Measurements from ENCODE around the gene RTL3. TPM values are rescaled to one million over a fixed set of nuclear protein-coding genes. Genes with fewer than 3 reads are reported as not detected.

RTL3 gene
- total and polyA plus RNA-seq, 9 of the 15 experiments (the other 6 are each of a cell fraction or from before 2014, with no cell fraction given): not detected

GRCh38 chrX:78693012-78693411 lies 33.9 kb upstream of the RTL3 start:
- H3K27me3 ChIP-seq (ENCODE audit: control insufficient read depth in 2 of 2, insufficient read depth in 2 of 2, low read length in 2 of 2): no peaks in the 10 kb centered on the region
- FAIRE-seq (no peak), ATAC-seq (no peak), DNase-seq (ENCODE audit: extremely low read depth in 1 of 4, low spot score in 3 of 4) (no peak)
- no peaks in the 10 kb centered on the region for H3K36me3 ChIP-seq (ENCODE audit: control insufficient read depth, insufficient read depth, low read length)
- H3K27ac ChIP-seq (ENCODE audit: extremely low read depth, low read depth, low read length): no peak overlapping the region
- BruUV-seq (replicated peaks): no TSS peak
- no peaks in the 10 kb centered on the region for H3K9me3 ChIP-seq (replicated peaks; ENCODE audit: control insufficient read depth, insufficient read depth, low read depth, low read length)
- H3K4me1 ChIP-seq (replicated peaks in 1 of 2; ENCODE audit: control insufficient read depth in 2 of 2, insufficient read depth in 2 of 2, low read length in 2 of 2): no peaks in the 10 kb centered on the region
- ChIA-PET CTCF (ENCODE audit: low intra/inter-chr PET ratio) (no interaction called here), POLR2A (interaction anchor here (0.7 kb wide), 1 partner anchor 16 kb away, joined by 4 read pairs; no protein-coding TSS in a partner anchor)
- 3% methylated on average over 3 of the region's 3 CpGs for WGBS (ENCODE audit: insufficient coverage, low coverage, missing lambda C conversion rate)
- no peaks in the 10 kb centered on the region for H3K79me2 ChIP-seq (ENCODE audit: control insufficient read depth, insufficient read depth, low read length)
- no peak overlapping the region for H2AFZ ChIP-seq (ENCODE audit: low read depth, low read length)
- H3K4me3 ChIP-seq: no peak overlapping the region
- H3K9ac ChIP-seq (ENCODE audit: insufficient read depth in 1 of 2, low read depth in 2 of 2, low read length in 2 of 2): no peak overlapping the region
- no peak overlapping the region for H3K4me2 ChIP-seq (ENCODE audit: insufficient read depth, low read length)
- H3K9me1 ChIP-seq (ENCODE audit: control insufficient read depth, insufficient read depth, low read length): no peaks in the 10 kb centered on the region
- no peaks in the 10 kb centered on the region for H4K20me1 ChIP-seq (replicated peaks; ENCODE audit: control insufficient read depth, insufficient read depth, low read length)
- intact Hi-C loops (cut with micrococcal nuclease): no loop called here
- in situ Hi-C loops (cut with MboI): no loop called here
- TF ChIP-seq, protein P1, sequence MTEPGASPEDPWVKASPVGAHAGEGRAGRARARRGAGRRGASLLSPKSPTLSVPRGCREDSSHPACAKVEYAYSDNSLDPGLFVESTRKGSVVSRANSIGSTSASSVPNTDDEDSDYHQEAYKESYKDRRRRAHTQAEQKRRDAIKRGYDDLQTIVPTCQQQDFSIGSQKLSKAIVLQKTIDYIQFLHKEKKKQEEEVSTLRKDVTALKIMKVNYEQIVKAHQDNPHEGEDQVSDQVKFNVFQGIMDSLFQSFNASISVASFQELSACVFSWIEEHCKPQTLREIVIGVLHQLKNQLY (CRISPR knock-in tag; conservative IDR thresholded peaks at IDR 0.05): no peak
- TF ChIP-seq PHF21A (IDR thresholded peaks at IDR 0.05; ENCODE audit: borderline replicate concordance, low read depth) (no peak), ZFP36 (IDR thresholded peaks at IDR 0.05; ENCODE audit: low read depth, low read length, partially characterized antibody) (no peak), MYC (IDR thresholded peaks at IDR 0.05; ENCODE audit: low read depth, low read length) (no peak), MYC (CRISPR knock-in tag; IDR thresholded peaks at IDR 0.05; ENCODE audit: borderline replicate concordance, low read depth) (no peak), RNF2 (IDR thresholded peaks at IDR 0.05) (no peak), USF1 (CRISPR knock-in tag; IDR thresholded peaks at IDR 0.05) (no peak), ZNF586 (CRISPR knock-in tag; conservative IDR thresholded peaks at IDR 0.05) (no peak), ZSCAN32 (CRISPR knock-in tag; IDR thresholded peaks at IDR 0.05) (no peak)
- TF ChIP-seq, protein P2, sequence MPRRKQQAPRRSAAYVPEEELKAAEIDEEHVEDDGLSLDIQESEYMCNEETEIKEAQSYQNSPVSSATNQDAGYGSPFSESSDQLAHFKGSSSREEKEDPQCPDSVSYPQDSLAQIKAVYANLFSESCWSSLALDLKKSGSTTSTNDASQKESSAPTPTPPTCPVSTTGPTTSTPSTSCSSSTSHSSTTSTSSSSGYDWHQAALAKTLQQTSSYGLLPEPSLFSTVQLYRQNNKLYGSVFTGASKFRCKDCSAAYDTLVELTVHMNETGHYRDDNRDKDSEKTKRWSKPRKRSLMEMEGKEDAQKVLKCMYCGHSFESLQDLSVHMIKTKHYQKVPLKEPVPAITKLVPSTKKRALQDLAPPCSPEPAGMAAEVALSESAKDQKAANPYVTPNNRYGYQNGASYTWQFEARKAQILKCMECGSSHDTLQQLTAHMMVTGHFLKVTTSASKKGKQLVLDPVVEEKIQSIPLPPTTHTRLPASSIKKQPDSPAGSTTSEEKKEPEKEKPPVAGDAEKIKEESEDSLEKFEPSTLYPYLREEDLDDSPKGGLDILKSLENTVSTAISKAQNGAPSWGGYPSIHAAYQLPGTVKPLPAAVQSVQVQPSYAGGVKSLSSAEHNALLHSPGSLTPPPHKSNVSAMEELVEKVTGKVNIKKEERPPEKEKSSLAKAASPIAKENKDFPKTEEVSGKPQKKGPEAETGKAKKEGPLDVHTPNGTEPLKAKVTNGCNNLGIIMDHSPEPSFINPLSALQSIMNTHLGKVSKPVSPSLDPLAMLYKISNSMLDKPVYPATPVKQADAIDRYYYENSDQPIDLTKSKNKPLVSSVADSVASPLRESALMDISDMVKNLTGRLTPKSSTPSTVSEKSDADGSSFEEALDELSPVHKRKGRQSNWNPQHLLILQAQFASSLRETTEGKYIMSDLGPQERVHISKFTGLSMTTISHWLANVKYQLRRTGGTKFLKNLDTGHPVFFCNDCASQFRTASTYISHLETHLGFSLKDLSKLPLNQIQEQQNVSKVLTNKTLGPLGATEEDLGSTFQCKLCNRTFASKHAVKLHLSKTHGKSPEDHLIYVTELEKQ (CRISPR knock-in tag; IDR thresholded peaks at IDR 0.05): no peak
- TF ChIP-seq, protein P3, sequence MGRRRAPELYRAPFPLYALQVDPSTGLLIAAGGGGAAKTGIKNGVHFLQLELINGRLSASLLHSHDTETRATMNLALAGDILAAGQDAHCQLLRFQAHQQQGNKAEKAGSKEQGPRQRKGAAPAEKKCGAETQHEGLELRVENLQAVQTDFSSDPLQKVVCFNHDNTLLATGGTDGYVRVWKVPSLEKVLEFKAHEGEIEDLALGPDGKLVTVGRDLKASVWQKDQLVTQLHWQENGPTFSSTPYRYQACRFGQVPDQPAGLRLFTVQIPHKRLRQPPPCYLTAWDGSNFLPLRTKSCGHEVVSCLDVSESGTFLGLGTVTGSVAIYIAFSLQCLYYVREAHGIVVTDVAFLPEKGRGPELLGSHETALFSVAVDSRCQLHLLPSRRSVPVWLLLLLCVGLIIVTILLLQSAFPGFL (CRISPR knock-in tag; IDR thresholded peaks at IDR 0.05): no peak
- TF ChIP-seq, protein P4, sequence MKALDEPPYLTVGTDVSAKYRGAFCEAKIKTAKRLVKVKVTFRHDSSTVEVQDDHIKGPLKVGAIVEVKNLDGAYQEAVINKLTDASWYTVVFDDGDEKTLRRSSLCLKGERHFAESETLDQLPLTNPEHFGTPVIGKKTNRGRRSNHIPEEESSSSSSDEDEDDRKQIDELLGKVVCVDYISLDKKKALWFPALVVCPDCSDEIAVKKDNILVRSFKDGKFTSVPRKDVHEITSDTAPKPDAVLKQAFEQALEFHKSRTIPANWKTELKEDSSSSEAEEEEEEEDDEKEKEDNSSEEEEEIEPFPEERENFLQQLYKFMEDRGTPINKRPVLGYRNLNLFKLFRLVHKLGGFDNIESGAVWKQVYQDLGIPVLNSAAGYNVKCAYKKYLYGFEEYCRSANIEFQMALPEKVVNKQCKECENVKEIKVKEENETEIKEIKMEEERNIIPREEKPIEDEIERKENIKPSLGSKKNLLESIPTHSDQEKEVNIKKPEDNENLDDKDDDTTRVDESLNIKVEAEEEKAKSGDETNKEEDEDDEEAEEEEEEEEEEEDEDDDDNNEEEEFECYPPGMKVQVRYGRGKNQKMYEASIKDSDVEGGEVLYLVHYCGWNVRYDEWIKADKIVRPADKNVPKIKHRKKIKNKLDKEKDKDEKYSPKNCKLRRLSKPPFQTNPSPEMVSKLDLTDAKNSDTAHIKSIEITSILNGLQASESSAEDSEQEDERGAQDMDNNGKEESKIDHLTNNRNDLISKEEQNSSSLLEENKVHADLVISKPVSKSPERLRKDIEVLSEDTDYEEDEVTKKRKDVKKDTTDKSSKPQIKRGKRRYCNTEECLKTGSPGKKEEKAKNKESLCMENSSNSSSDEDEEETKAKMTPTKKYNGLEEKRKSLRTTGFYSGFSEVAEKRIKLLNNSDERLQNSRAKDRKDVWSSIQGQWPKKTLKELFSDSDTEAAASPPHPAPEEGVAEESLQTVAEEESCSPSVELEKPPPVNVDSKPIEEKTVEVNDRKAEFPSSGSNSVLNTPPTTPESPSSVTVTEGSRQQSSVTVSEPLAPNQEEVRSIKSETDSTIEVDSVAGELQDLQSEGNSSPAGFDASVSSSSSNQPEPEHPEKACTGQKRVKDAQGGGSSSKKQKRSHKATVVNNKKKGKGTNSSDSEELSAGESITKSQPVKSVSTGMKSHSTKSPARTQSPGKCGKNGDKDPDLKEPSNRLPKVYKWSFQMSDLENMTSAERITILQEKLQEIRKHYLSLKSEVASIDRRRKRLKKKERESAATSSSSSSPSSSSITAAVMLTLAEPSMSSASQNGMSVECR (CRISPR knock-in tag; IDR thresholded peaks at IDR 0.05): no peak

Data from K562 (cell line).